GM23338 (cell line): ENCODE measurements around the gene ICA1L. TPM values are rescaled to one million over a fixed set of nuclear protein-coding genes. Genes with fewer than 3 reads are reported as not detected.

Experiments used
- ATAC-seq: fragments of 200-7000 bp; cut with Tn5 transposase; 3 replicates; pipeline ENCODE4 v1.9.1; 2020
- DNase-seq: peaks from one replicate; pipeline ENCODE4 v3.0.0-alpha.2; 2015; ENCODE audit warnings: low spot score
- H2AFZ ChIP-seq: fragments of 200-600 bp; sonication (generic); 2 replicates; pipeline ENCODE4 v1.8.0; 2016; ENCODE audit warnings: antibody characterized with exemption, mild to moderate bottlenecking, moderate library complexity
- H3F3A ChIP-seq: fragments of 200-600 bp; sonication (generic); replicated peaks from 2 replicates; pipeline ENCODE4 v1.8.0; 2017; ENCODE audit warnings: antibody characterized with exemption, mixed run types, low read depth
- H3K27ac ChIP-seq: fragments of 200-600 bp; sonication (generic); 2 replicates; pipeline ENCODE4 v1.6.1; 2016; ENCODE audit warnings: low read depth
- H3K27me3 ChIP-seq: fragments of 200-600 bp; sonication (generic); 2 replicates; pipeline ENCODE4 v1.8.0; 2016; ENCODE audit warnings: mild to moderate bottlenecking, mixed run types, moderate library complexity; ENCODE audit not compliant: insufficient read depth
- H3K36me3 ChIP-seq: fragments of 200-600 bp; sonication (generic); 2 replicates; pipeline ENCODE4 v1.8.0; 2016; ENCODE audit warnings: mild to moderate bottlenecking; ENCODE audit not compliant: insufficient read depth
- H3K4me1 ChIP-seq: fragments of 200-600 bp; sonication (generic); 2 replicates; pipeline ENCODE4 v1.8.0; 2016; ENCODE audit warnings: mild to moderate bottlenecking, moderate library complexity; ENCODE audit not compliant: insufficient read depth
- H3K4me2 ChIP-seq: fragments of 200-600 bp; sonication (generic); 2 replicates; pipeline ENCODE4 v1.7.1; 2017; ENCODE audit warnings: mixed run types
- H3K4me3 ChIP-seq: fragments of 200-600 bp; sonication (generic); 2 replicates; pipeline ENCODE4 v1.6.1; 2016; ENCODE audit warnings: mixed run types
- H3K79me2 ChIP-seq: fragments of 200-600 bp; sonication (generic); replicated peaks from 2 replicates; pipeline ENCODE4 v1.8.0; 2017; ENCODE audit warnings: mild to moderate bottlenecking; ENCODE audit not compliant: insufficient read depth
- H3K9me2 ChIP-seq: fragments of 200-600 bp; sonication (generic); 2 replicates; pipeline ENCODE4 v1.8.0; 2017; ENCODE audit not compliant: insufficient read depth
- H4K20me1 ChIP-seq: fragments of 200-600 bp; sonication (generic); replicated peaks from 2 replicates; pipeline ENCODE4 v1.8.0; 2017; ENCODE audit warnings: mild to moderate bottlenecking; ENCODE audit not compliant: insufficient read depth
- H3K27ac Mint-ChIP-seq: 2 replicates; pipeline ENCODE4 v1.8.0; 2020; ENCODE audit warnings: inconsistent platforms, mild to moderate bottlenecking, moderate library complexity, mixed read lengths
- H3K27me3 Mint-ChIP-seq: 3 replicates; pipeline ENCODE4 v1.8.0; 2022; ENCODE audit warnings: low read depth, mild to moderate bottlenecking, moderate library complexity, mixed read lengths, inconsistent platforms; ENCODE audit not compliant: insufficient read depth, poor library complexity
- H3K36me3 Mint-ChIP-seq: 3 replicates; pipeline ENCODE4 v1.8.0; 2021; ENCODE audit warnings: low read depth, mild to moderate bottlenecking, inconsistent platforms, moderate library complexity, mixed read lengths
- H3K4me1 Mint-ChIP-seq: 3 replicates; pipeline ENCODE4 v1.8.0; 2020; ENCODE audit warnings: mild to moderate bottlenecking, inconsistent platforms, mixed read lengths
- H3K4me3 Mint-ChIP-seq: 3 replicates; pipeline ENCODE4 v1.8.0; 2021; ENCODE audit warnings: moderate library complexity, mild to moderate bottlenecking, inconsistent platforms, mixed read lengths
- H3K9me3 Mint-ChIP-seq: 3 replicates; pipeline ENCODE4 v1.8.0; 2020; ENCODE audit warnings: moderate library complexity, mild to moderate bottlenecking, inconsistent platforms, mixed read lengths
- CREB1 ChIP-seq: fragments of 250-450 bp; sonication (Bioruptor Pico); IDR thresholded peaks from 2 replicates; pipeline ENCODE4 v1.5.0; 2020; ENCODE audit warnings: low read depth, mild to moderate bottlenecking, moderate library complexity
- EZH2 ChIP-seq: fragments of 200-600 bp; sonication (generic); IDR thresholded peaks from one replicate; pipeline ENCODE4 v1.8.0; 2017; ENCODE audit warnings: antibody characterized with exemption, mild to moderate bottlenecking, low read depth; ENCODE audit not compliant: unreplicated experiment
- EZH2phosphoT487 ChIP-seq: fragments of 200-600 bp; sonication (generic); IDR thresholded peaks from one replicate; pipeline ENCODE4 v1.8.1; 2018; ENCODE audit warnings: antibody characterized with exemption; ENCODE audit not compliant: unreplicated experiment
- JUNB ChIP-seq: IDR thresholded peaks from one replicate; pipeline ENCODE4 v1.6.1; 2016; ENCODE audit warnings: antibody characterized with exemption; ENCODE audit not compliant: unreplicated experiment
- NANOG ChIP-seq: IDR thresholded peaks from 2 replicates; pipeline ENCODE4 v1.6.1; 2016; ENCODE audit warnings: antibody characterized with exemption, borderline replicate concordance
- POLR2AphosphoS5 ChIP-seq: IDR thresholded peaks from 2 replicates; pipeline ENCODE4 v1.6.1; 2016; ENCODE audit warnings: antibody characterized with exemption, low read depth
- REST ChIP-seq: IDR thresholded peaks from one replicate; pipeline ENCODE4 v1.6.1; 2018; ENCODE audit warnings: antibody characterized with exemption; ENCODE audit not compliant: unreplicated experiment
- STAT1 ChIP-seq: IDR thresholded peaks from one replicate; pipeline ENCODE4 v1.6.1; 2016; ENCODE audit warnings: antibody characterized with exemption; ENCODE audit not compliant: unreplicated experiment
- ZNF114 ChIP-seq: fragments of 250-450 bp; sonication (Bioruptor Pico); IDR thresholded peaks from 2 replicates; pipeline ENCODE4 v1.5.0; 2020; ENCODE audit warnings: mild to moderate bottlenecking, moderate library complexity
- ZNF331 ChIP-seq: fragments of 250-450 bp; sonication (Bioruptor Pico); IDR thresholded peaks from 2 replicates; pipeline ENCODE4 v1.5.0; 2020; ENCODE audit warnings: low read depth, mild to moderate bottlenecking, moderate library complexity
- ZNF462 ChIP-seq: fragments of 250-450 bp; sonication (Bioruptor Pico); IDR thresholded peaks from 2 replicates; pipeline ENCODE4 v1.5.0; 2020; ENCODE audit warnings: mild to moderate bottlenecking, moderate library complexity
- polyA plus RNA-seq: library from polyadenylated mRNA; unstranded; fragments of >200 nt; fragmentation: Nextera tagmentation; extraction: Ambion mirVana; gene quantifications from 2 replicates; pipeline ENCODE4 v1.2.1, GENCODE V29; 2016
- total RNA-seq: library from RNA; depleted of rRNA; stranded (reverse); fragments of >200 nt; shearing (Covaris generic); gene quantifications from 2 replicates; pipeline ENCODE4 v1.2.3, GENCODE V29; 2014
- TF ChIP-seq, protein P1 (sequence below): IDR thresholded peaks from 2 replicates; pipeline ENCODE4 v1.6.1; 2016; ENCODE audit warnings: antibody characterized with exemption
- TF ChIP-seq, protein P2 (sequence below), 2 experiments: fragments of 200-600 bp in 1 of 2; sonication (generic) in 1 of 2; conservative IDR thresholded peaks; 2 replicates each; pipeline versions ENCODE4 v1.5.1 to v1.6.1; 2016 to 2017; ENCODE audit warnings: antibody characterized with exemption in 2 of 2, low read depth in 2 of 2, mild to moderate bottlenecking in 2 of 2, moderate library complexity in 1 of 2

ICA1L gene
- total and polyA plus RNA-seq, 2 experiments from 2014 or later = 1.6 to 7.2 TPM

GRCh38 chr2:202762556-202762955 lies 109.0 kb downstream of the ICA1L start:
- Histone ChIP-seq H3K9me2 (no peaks in the 10 kb centered on the region; the same call in 1 of the 2 replicates), H3K27ac (no peak overlapping the region), H3K4me2 (no peak overlapping the region), H3K79me2 (no peaks in the 10 kb centered on the region), H3K4me1 (peaks cover 1% of the 10 kb centered on the region; the same call in 1 of the 2 replicates), H3K4me3 (no peak overlapping the region), H2AFZ (no peak overlapping the region), H3K36me3 (peaks cover 10% of the 10 kb centered on the region; the same call in 1 of the 2 replicates), H4K20me1 (no peaks in the 10 kb centered on the region; the same call in 1 of the 2 replicates), H3K27me3 (no peaks in the 10 kb centered on the region), H3F3A (no peaks in the 10 kb centered on the region)
- no peaks in the 10 kb centered on the region for H3K9me3 Mint-ChIP-seq
- no peaks in the 10 kb centered on the region for H3K27me3 Mint-ChIP-seq
- H3K4me3 Mint-ChIP-seq = no peak overlapping the region
- ATAC-seq (no peak), DNase-seq (no peak)
- no peak overlapping the region for H3K27ac Mint-ChIP-seq
- TF ChIP-seq ZNF462 (CRISPR knock-in tag) = no peak
- no peak for TF ChIP-seq ZNF114
- TF ChIP-seq NANOG = no peak
- TF ChIP-seq EZH2 = no peak
- no peak for TF ChIP-seq REST
- TF ChIP-seq POLR2AphosphoS5 = no peak
- no peak for TF ChIP-seq CREB1 (CRISPR knock-in tag)
- TF ChIP-seq, protein P1, sequence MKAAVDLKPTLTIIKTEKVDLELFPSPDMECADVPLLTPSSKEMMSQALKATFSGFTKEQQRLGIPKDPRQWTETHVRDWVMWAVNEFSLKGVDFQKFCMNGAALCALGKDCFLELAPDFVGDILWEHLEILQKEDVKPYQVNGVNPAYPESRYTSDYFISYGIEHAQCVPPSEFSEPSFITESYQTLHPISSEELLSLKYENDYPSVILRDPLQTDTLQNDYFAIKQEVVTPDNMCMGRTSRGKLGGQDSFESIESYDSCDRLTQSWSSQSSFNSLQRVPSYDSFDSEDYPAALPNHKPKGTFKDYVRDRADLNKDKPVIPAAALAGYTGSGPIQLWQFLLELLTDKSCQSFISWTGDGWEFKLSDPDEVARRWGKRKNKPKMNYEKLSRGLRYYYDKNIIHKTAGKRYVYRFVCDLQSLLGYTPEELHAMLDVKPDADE = no peak
- TF ChIP-seq STAT1 = no peak
- TF ChIP-seq, protein P2, sequence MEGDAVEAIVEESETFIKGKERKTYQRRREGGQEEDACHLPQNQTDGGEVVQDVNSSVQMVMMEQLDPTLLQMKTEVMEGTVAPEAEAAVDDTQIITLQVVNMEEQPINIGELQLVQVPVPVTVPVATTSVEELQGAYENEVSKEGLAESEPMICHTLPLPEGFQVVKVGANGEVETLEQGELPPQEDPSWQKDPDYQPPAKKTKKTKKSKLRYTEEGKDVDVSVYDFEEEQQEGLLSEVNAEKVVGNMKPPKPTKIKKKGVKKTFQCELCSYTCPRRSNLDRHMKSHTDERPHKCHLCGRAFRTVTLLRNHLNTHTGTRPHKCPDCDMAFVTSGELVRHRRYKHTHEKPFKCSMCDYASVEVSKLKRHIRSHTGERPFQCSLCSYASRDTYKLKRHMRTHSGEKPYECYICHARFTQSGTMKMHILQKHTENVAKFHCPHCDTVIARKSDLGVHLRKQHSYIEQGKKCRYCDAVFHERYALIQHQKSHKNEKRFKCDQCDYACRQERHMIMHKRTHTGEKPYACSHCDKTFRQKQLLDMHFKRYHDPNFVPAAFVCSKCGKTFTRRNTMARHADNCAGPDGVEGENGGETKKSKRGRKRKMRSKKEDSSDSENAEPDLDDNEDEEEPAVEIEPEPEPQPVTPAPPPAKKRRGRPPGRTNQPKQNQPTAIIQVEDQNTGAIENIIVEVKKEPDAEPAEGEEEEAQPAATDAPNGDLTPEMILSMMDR (conservative IDR thresholded peaks at IDR 0.05; ENCODE audit: low read depth in 2 of 2) = no peak
- no peak for TF ChIP-seq EZH2phosphoT487
- TF ChIP-seq JUNB = no peak
- no peak for TF ChIP-seq ZNF331
- peaks cover 36% of the 10 kb centered on the region; the same call in 2 of the 3 replicates for H3K36me3 Mint-ChIP-seq
- H3K4me1 Mint-ChIP-seq = no peaks in the 10 kb centered on the region
